Right atrium auricular region (tissue), 2 donors: ENCODE results near the gene MGMT. TPM values are rescaled to one million over a fixed set of nuclear protein-coding genes. Genes with fewer than 3 reads are reported as not detected.

Experiments
- DNase-seq: peaks from one replicate; pipeline ENCODE4 v3.0.0-alpha.2; 2019; ENCODE audit warnings: low spot score
- H3K27ac ChIP-seq, 2 donors: fragments of 200-600 bp; sonication (generic); 1 replicate in 1 of 2; 2 replicates in 1 of 2; pipeline ENCODE4 v1.5.1; 2016 to 2019
- H3K27me3 ChIP-seq, 2 donors: fragments of 200-600 bp; sonication (generic); one replicate each; pipeline versions ENCODE4 v1.5.1 to v1.6.0; 2017 to 2019
- H3K36me3 ChIP-seq: fragments of 200-600 bp; sonication (generic); one replicate; pipeline ENCODE4 v1.5.1; 2016
- H3K4me1 ChIP-seq, 2 donors: fragments of 200-600 bp; sonication (generic); one replicate each; pipeline versions ENCODE4 v1.5.1 to v1.6.0; 2017 to 2019
- H3K4me3 ChIP-seq, 2 donors: fragments of 200-600 bp; sonication (generic); 1 replicate in 1 of 2; 2 replicates in 1 of 2; pipeline ENCODE4 v1.5.1; 2017 to 2019; ENCODE audit warnings: mild to moderate bottlenecking in 1 of 2, moderate library complexity in 1 of 2
- H3K9me3 ChIP-seq, 2 donors: fragments of 200-600 bp; sonication (generic); one replicate each; pipeline ENCODE4 v1.5.1; 2019
- CTCF ChIP-seq, 2 donors: fragments of 200-600 bp; sonication (generic); IDR thresholded peaks; one replicate each; pipeline ENCODE4 v1.5.1; 2019; ENCODE audit warnings: antibody characterized with exemption in 2 of 2
- total RNA-seq, 2 donors: library from RNA; depleted of rRNA; stranded (reverse); fragments of >200 nt; gene quantifications; one replicate each; pipeline ENCODE4 v1.1.0, GENCODE V29; 2016

The MGMT gene
- total RNA-seq, 2 donors from 2014 or later: 18.2 to 19.2 TPM

GRCh38 chr10:129580901-129581300 is 113.9 kb downstream of the MGMT start:
- H3K27ac ChIP-seq: no peak overlapping the region
- H3K4me1 ChIP-seq: no peaks in the 10 kb centered on the region
- no peaks in the 10 kb centered on the region for H3K36me3 ChIP-seq
- no peak overlapping the region for H3K4me3 ChIP-seq
- no peak for TF ChIP-seq CTCF (IDR thresholded peaks at IDR 0.05)
- H3K27me3 ChIP-seq: no peaks in the 10 kb centered on the region
- H3K9me3 ChIP-seq: peaks cover 0 to 2% of the 10 kb centered on the region in 2 donors
- DNase-seq: no peak

- peaks cover 0 to 12% of the 10 kb centered on the region in 2 donors for H3K9me3 ChIP-seq
- H3K4me1 ChIP-seq: no peaks in the 10 kb centered on the region
- no peak overlapping the region for H3K27ac ChIP-seq
- H3K36me3 ChIP-seq: no peaks in the 10 kb centered on the region
- H3K4me3 ChIP-seq: no peak overlapping the region
- H3K27me3 ChIP-seq: no peaks in the 10 kb centered on the region
- DNase-seq: no peak
- no peak for TF ChIP-seq CTCF (IDR thresholded peaks at IDR 0.05)
These were observed 114.9 kb downstream of the MGMT start for GRCh38 chr10:129581827-129582411.

- Histone ChIP-seq H3K4me3 (no peak overlapping the region), H3K9me3 (peaks cover 0 to 25% of the 10 kb centered on the region in 2 donors), H3K27me3 (no peaks in the 10 kb centered on the region), H3K36me3 (no peaks in the 10 kb centered on the region), H3K4me1 (no peaks in the 10 kb centered on the region), H3K27ac (no peak overlapping the region)
- DNase-seq: no peak
- no peak for TF ChIP-seq CTCF (IDR thresholded peaks at IDR 0.05)
These were observed 116.8 kb downstream of the MGMT start for GRCh38 chr10:129583831-129584230.

- TF ChIP-seq CTCF (IDR thresholded peaks at IDR 0.05): no peak
- H3K27me3 ChIP-seq: no peaks in the 10 kb centered on the region
- no peak overlapping the region for H3K4me3 ChIP-seq
- peak; percentile 5 for DNase-seq
- peaks cover 0 to 25% of the 10 kb centered on the region in 2 donors for H3K9me3 ChIP-seq
- no peaks in the 10 kb centered on the region for H3K36me3 ChIP-seq
- no peak overlapping the region for H3K27ac ChIP-seq
- H3K4me1 ChIP-seq: no peaks in the 10 kb centered on the region
These were observed 119.9 kb downstream of the MGMT start for GRCh38 chr10:129586898-129587443.

- Histone ChIP-seq H3K4me3 (no peak overlapping the region), H3K4me1 (no peaks in the 10 kb centered on the region), H3K36me3 (no peaks in the 10 kb centered on the region), H3K27ac (no peak overlapping the region), H3K27me3 (no peaks in the 10 kb centered on the region), H3K9me3 (peaks cover 0 to 25% of the 10 kb centered on the region in 2 donors)
- peak; percentile 56 for DNase-seq
- no peak for TF ChIP-seq CTCF (IDR thresholded peaks at IDR 0.05)
These were observed 122.5 kb downstream of the MGMT start for GRCh38 chr10:129589546-129589945.

GRCh38 chr10:129593953-129594352 is 126.9 kb downstream of the MGMT start:
- no peaks in the 10 kb centered on the region for H3K9me3 ChIP-seq

More at GRCh38 chr10:129593953-129594352, 126.9 kb downstream of the MGMT start:
- Histone ChIP-seq H3K4me1 (no peaks in the 10 kb centered on the region), H3K4me3 (no peak overlapping the region), H3K27ac (no peak overlapping the region), H3K36me3 (no peaks in the 10 kb centered on the region), H3K27me3 (no peaks in the 10 kb centered on the region)
- DNase-seq: no peak
- TF ChIP-seq CTCF (IDR thresholded peaks at IDR 0.05): no peak
